Posterior cingulate gyrus (tissue), 11 donors: ENCODE results near the gene CCL14.
A peak's percentile ranks its signal among the peaks of the same experiment; 100 is the strongest.
"Not testable (repeated sequence)": the region's sequence is repeated elsewhere in the genome, so short reads cannot be mapped to it uniquely, and the experiment has no call there.

ENCODE experiments used
- DNase-seq, 10 donors: peaks; one replicate each; pipeline versions ENCODE4 v3.0.0 to v3.0.0-alpha.2; 2020 to 2021; ENCODE audit warnings: mixed read lengths in 3 of 10
- intact Hi-C: fragments of 100-400 bp; cut with DNase I; formaldehyde crosslinking; loops from one replicate; pipeline ENCODE4 v1.15.1; 2023

CCL14 gene

GRCh38 chr17:35947156-35947585, 39.4 kb downstream of the CCL14 start:
- DNase-seq: peak in 4 of 10 donors; percentile 11 to 26 (median 18)
- intact Hi-C loops: no loop called here

- no peak for DNase-seq
- intact Hi-C loops: no loop called here
Observed at GRCh38 chr17:35944151-35944550, 42.4 kb downstream of the CCL14 start.

GRCh38 chr17:35943537-35943936, 43.0 kb downstream of the CCL14 start, which contains the start of gene LYZL6:
TSS of gene LYZL6 (minus strand) at chr17:35943713. CDS start at chr17:35939356, 4,357 bp downstream.
- intact Hi-C loops: no loop called here
- DNase-seq: no peak

GRCh38 chr17:35942588-35943186, 43.8 kb downstream of the CCL14 start:
- intact Hi-C loops: no loop called here

GRCh38 chr17:35938492-35938891, 48.0 kb downstream of the CCL14 start:
- DNase-seq, intact Hi-C loops: not testable (repeated sequence)

More at GRCh38 chr17:35942588-35943186, 43.8 kb downstream of the CCL14 start:
- DNase-seq: no peak

- intact Hi-C loops: no loop called here
- no peak for DNase-seq
Observed at GRCh38 chr17:35936063-35936462, 50.5 kb downstream of the CCL14 start.

GRCh38 chr17:35934760-35935159, 51.8 kb downstream of the CCL14 start:
- DNase-seq: no peak
- intact Hi-C loops: no loop called here
